Measurements from ENCODE around the gene BIRC5.

The BIRC5 gene

DNA sequence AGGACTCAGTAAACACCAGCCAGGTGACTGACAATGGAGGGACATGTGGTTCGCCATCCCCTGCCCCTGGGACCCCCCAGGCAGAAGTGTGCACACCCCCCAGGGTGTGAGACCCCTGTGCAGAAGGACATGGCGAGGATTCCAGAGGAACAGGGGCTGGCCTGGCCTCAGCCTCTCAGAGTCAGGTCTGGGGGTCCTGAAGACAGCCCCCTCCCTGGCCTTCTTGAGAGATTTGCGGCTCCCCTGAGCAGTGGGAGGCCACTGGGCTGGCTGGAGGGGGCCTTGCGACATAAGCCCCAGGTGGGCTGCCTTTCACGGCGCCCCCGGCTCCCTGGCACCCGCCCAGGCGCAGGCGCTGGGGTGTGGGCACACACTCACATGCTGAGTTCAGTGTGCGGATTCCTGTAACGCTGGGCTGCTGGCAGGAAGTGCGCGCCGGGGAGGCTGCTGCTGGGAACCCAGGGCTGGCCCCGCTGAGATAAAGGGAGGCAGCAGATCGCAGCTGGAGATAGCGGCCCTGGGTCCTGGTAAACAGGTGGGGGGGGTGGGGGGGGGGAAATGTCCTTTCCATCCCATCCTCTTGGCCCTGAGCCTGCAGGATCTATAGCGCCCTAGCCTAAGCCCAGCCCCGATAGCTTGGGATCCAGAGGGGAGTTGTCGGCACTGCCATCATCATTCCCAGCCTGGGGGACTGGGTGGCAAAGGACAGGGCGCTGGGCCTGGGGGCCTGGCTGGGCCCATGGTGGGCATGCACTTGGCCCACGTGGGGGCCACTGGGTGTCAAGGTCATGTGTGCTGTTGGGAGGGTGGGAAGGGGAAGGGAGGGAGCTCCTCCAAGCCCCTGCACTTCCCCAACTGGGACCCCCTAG lies 44.5 kb downstream of the BIRC5 start:
- peak; percentile 85 for DNase-seq

DNA sequence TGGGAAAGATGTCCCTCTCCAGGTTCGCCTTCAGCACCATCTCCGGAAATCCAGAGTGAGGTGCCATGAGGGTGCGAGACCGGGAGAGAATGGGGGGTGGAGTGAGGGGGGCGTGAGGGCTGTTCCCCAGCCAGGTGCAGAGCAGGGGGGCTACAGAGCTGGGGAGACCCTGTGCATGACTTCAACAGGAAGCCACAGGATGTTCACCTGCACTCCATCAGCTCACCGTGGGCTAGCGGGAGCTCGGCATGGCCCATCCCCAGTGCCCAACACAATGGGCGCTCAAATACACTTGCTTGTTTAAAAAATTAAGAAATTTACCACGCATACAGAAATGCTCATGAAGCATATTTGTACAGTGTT lies 45.1 kb downstream of the BIRC5 start:
- DNase-seq: no peak

DNA sequence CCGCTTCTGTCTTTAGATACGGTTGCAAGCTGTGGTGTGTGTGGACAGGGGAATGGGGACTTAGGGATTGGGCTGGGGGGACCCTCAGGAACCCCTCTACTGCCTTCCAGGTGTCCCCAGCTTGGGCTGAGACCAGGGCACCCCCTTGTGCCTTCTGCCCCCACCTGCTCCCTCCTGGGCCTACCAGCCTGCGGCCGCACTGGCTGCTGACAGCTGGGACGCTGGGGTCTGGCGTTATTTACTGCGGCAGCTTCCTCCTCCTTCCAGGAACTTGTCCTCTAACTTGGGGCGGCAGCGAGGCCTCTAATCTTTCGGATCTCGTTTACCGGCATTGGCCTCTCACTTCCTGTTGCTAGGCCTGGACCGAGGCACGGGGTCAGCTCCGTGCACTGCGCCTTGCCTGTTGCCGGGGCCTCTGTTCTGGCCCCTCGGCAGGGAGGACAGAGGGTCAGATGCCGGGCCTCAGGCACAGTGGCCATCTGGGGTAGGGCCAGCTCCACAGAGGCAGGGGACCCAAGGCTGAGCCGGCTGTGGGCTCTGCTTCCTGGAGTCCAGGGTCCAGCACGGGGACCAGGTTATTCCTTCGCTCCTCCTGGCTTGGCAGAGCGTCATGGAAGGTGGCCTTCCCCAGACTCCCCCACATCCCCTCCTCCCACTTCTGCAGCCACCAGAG lies 49.1 kb downstream of the BIRC5 start:
- DNase-seq: peak; percentile 58

DNA sequence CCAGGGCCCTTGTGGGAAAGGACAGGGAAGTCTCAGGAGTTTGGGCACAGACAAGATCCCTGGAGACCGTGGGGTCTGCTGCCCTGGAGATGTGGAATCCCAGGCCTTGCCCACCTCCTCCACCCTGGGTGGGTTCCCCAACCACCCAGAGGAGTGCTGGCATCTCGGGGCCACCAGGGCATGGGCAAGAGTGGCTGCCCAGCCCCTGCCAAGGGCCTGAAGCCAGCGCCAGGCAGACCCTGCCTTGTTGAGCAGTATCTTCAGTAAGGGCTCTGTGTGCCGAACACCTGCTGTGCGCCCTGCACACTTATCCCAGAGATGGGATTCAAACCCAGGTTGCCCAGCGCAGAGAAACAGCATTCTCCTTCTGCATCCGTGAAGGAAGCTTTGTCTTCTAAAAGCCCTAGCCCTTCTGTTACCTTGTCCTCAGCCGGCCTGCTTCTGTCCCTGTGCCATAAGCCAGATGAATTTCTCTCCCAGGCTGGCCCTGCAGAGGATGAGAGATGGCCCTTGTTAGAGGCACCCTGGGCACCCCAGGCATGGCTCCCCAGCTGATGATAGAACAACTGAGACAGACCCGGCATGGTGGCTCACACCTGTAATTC lies 49.8 kb downstream of the BIRC5 start:
- DNase-seq: no peak

DNA sequence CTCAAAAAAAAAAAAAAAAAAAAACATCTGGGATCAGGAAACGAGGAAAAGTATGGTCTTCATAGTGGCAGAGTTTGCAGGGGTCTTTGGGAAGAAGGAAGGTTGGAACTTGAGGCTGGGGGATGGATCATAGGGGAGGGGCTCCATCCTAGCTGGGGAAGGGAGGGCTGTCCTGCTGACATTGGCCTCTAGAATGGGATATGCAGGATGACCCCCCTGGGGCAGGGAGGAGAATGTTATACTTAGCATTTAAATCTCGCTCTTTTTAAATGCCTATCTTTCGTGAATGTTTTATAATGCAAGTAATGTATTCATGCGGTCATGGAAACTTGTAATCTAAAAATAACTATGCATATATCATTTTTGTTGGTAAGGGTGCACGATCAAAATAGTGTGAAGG lies 50.5 kb downstream of the BIRC5 start:
- DNase-seq: no peak

DNA sequence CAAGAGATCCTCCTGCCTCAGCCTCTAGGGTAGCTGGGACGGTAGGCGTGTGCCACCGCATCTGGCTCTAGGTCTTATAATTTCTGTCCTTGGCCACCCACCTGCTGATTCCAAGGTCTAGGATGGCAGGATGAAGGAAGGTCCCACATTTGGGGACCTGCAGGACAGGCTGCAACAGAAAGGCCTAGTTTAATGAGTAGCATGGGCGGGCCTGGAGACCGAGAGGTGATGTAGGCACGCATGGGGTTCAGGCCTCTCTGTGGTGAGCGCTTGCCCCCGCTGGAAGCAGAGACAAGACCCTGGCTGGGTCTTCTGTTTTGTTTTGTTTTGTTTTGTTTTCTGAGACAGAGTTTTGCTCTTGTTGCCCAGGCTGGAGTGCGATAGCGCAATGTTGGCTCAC lies 51.1 kb downstream of the BIRC5 start:
- DNase-seq: no peak

DNA sequence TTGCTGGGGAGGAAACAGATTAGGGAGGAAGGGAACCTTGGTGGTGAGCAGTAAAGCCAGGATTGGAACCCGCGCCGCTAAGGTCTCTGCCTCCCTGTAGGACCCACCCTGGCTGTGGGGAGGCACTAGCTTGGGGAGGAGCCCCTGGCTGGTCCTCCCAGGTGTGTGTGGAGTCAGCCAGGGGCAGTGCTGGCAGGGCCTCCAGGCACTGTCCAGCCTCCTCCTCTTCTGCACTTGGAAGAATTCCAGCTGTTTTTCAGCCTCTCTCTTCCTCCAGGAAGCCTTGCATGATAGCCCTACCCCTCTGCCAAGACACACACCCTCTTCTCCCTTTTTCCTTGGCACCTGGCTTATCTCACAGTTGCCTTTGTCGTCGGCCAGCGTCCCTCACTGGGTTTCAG lies 52.2 kb downstream of the BIRC5 start:
- no peak for DNase-seq

DNA sequence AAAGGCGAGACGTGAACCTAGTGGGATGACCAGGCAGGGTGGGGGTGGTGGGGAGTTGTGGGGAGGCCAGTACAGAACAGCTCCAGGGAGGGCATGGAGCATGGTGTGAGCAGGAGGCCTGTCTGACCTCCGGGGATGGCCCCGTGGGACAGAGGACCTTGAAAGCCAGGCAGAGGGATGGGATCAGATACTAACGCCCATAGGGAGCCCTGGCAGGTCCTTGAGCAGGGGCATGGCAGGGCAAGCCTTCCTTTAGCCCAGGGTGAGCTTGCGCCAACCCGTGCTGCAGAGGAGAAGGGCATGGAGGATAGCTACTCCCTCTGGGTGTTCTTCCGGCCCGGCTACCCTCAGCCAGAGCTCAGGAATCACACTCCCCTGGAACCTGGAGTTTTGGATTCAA lies 52.7 kb downstream of the BIRC5 start:
- no peak for DNase-seq

DNA sequence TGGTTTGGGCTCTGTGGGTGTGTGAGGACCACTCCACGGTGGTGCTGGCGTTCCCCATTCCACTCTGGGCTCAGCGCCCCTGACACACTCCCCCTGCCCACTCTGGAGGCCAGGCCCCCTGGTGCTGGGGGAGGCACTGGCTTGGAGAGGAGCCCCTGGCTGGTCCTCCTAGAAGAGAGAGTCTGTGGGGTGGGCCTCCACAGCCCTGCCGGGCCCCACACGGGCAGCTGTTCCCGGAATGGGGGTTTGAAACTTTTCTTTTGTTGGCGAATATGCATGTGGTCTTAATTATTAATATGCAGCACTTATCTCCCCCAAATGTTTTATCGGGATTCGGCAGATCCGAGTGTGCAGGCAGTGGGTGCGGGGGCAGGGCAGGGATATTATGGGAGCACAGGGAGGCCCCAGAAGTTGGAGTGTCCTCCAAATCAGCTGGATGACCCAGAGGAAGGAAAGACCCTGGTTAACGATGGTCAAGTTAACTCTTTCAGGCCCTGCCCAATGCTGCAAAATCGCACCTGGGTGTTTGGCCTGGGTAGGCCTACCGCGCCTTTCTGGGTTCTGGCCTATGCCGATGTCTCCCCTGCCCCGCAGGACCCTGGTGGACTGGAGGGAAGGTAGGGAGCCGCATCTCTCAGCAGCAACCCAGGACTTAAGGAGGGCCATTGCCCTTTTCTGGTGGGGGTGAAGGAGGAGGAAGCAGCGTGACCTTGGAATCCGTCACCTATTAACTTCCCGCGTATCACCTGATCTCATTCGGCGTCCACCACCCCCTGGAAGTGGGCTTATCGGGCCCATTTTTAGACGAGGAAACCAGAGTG lies 53.4 kb downstream of the BIRC5 start:
- DNase-seq: no peak

DNA sequence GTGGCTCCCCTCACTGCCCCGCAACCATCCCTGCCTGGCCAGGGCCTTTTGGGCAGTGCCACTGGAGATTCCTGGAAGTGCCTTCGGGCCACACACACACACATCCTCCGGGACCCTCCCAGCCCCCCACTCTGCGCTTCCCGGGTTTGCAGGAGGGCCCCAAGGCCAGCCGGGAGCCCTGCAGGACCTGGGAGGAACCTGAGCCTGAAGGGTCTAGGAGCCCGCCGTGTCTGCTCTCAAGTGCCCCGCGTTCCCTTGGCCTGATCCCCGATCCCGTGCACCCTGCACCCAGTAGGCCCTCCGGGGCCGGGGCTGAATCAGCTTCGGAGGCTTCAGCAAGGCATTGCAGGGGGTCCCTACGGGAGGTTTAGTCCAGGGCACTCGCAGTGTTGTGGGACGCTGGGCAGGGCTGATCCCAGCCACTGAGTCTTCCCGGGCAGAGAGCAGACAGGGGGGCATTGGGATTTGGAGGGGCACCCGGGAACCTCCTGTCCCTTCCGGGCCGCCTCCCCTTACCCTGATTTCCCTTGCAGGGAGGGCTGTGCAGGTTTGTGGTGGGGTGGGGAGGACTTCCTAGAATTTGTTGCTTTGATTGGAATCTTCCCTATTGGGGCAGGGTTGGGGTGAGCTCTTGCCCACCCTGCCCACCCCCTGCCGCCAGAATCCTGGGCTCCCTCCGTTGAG lies 54.3 kb downstream of the BIRC5 start:
- no peak for DNase-seq

DNA sequence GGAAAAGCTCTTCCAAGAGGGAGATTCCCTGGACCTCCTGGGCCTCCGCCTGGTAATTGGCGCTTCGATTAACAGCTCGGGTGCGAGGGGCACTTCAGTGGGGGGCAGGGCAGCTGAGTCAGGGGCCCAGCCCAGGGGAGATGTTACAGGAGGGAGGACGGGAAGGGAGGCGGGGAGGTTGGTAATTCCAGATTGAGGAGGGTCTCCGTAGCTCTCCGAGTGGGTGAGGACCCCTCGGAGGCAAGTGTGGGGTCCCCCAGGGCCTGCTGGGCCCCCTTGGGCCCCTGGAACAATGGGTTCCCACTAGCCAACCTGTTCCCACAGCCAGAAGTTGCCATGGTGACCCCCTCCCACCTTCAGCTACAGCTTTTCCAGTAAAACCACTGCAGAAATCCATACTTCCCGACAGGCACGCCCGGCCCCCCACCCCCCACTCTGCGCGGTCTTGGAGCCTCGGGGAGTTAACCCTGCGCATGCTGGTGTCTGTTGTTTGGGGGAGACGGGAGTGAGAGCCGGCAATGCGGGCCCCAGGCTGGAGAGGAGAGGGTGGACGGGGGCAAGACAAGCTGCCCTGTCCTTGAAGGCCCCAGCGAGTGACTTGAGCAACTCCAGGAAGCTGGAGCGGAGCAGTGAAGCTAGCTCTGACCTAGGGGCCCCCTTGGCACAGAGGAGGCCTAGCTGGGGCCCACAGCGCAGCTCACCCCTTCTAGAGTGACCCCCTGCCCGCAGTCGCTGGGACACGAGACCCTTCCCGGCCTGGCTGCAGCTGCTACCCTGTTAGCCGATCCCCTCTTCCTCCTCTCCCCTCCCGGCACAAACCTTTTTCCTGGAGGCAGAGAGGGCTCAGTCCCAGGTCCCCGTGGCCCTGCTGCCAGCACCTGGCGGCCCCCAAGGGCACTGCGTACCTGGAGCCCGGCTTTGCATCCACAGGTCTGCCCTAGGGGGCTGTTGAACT lies 55.2 kb downstream of the BIRC5 start:
- no peak for DNase-seq

DNA sequence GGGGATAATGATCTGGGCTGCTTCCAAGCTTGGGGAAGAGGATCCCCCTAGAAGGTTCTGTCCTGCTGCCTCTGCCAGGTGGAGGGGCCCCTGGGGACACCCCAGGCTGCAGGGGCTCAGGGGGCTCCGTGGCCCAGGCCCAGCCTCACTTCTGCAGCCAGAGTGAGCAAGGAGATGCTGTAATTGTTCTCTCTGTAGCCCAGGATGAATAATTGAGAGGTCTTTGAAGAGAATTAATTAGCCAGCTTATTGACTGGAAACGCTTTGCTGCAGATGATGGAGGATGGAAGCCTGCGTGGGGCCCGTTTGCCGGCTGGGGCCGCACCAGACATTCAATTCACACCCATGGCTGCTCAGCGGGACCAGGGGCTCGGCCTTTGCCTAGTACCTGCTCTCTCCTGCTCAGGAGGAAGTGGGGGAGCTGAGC lies 55.9 kb downstream of the BIRC5 start:
- DNase-seq: no peak

DNA sequence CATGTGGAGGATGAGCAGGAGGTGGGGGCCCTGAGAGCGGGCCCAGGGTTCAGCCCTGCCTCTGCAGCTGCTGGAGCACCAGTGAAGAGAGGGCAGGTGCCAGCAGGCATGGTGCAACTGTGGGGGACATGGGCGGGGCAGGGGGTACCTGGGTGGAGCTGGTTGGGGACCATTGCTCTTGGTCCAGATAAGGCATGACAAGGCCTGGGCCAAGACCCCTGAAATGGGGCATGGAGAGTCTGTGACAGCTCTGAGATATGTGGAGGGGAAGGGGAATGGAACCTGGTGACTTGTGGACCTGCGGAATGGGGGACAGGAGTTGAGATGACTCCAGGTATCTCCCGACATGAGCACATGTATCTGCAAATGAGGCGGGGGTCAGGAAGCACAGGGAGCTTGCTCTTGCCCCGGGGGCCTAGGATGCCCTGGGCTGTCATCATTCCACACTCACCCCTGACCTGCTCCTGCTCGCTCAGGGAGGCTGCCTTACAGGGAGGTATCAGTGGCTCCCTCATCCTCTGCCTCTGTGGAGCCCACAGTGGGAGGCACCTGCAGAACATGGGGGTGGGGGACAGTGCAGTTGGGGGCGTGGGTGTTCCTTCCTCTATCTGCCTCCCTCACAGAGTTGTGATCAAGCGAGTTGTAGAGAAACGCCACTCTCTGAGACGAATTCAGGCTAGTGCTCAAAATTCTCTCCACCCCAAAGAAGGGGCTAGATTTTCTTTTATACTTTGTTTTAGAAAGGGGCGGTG lies 57.5 kb downstream of the BIRC5 start:
- DNase-seq: no peak

DNA sequence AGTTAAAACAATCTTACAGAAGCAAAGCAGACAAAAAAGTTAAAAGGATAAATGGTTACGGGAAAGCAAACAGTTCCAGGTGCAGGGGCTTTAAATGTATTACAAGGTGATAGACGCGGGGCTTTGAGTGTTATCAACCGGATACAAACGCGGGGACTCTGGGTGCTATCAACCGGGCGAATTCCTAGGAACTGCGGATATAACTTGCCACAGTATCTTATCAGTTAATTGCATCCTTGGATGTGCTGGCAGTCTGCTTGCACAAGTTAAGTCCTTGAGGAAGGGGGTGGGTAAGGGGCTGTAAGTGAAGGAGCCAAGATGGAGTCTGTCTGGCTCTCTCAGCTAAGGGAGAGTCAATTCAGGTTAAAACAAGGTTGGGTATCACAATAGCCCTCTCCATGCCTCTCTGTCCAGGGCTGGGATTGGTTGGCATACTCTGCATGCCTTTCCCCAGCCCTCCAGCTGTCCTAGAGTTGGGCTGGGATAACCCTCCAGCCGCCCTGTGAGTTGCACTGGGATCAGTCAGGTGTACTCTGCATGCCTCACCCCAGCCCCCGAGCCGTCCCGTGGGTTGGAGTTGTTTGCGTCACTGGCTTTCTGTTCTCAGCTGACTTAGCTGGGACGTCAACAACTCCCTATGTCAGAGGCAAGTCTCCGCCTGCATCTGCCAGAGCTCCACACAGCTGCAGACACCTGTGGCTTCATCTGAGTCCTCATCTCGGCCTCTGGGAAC lies 58.3 kb downstream of the BIRC5 start:
- DNase-seq: no peak

DNA sequence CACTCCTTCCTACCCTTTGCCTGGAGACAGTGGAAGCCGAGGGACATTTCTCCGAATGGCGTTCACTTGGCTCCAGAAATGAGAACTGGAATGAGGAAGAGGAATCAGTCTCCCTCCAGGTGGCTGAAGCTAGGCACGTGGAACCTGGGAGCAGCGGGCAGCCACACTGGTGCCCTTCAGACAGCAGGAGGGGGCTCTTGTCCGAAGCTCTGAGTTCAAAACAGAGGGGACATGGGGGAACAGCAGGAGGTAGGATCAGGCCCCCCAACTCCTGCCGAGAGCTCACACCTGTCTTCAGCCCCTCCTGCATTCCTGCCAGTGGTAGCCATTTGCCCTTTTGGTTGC lies 58.8 kb downstream of the BIRC5 start:
- DNase-seq: no peak

DNA sequence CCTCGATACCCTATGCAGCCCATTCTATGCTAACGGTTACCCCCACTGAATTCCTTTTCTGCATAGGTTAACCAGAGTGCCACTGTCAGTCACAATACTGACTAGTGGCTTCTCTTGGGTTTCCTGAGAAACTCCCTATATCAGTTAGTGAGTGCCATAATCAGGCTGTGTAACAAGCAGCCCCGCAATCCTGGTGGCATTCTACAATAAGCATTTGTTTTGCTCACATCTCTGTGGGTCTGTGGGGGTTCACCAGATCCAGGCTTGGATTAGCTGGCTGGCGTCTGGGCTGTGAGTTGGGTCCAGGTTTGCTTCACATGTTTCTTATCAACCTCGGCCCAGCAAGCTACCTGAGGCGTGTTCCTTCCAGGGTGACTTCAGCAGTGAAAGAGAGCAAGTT lies 59.8 kb downstream of the BIRC5 start:
- DNase-seq: no peak
